ENCODE data around the gene DIS3L2. TPM values are rescaled to one million over a fixed set of nuclear protein-coding genes. Genes with fewer than 3 reads are reported as not detected.

The DIS3L2 gene
- total RNA-seq, 1 donor from 2014 or later: 20.6 TPM

DNA sequence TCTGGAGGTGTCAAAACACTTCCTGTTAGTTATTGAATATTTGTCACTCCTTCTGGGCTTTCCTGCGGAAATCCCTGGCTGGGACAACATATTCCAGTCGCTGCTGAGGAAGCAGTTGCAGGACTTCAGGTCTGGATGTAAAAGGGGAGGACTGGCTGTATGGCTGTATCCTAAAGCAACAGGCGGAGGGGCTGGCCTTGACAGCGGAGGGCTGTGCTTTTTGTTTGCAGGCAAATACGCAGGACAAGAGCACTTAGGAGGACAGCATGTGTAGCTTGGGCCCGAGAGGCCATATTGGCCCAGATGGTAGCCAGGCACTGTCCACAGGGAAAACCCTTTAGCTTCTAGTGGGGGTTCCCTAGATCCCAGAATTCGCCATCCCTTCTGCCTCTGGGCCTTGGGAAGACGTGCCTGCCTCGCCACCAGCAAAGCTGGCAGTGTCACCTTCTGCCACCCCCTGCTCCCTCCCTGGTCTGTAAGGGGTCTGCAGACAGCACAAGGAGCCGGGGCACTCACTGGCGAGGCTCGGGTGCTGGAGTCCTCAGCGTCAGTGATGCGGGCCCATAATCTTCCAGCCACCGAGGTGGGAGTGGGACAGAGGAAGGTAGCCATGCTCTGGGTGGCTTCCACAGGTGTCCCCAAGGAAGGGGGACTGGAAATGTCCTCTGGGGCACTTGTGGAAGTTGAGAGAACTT is 42.0 kb upstream of the DIS3L2 start:
- no peak for DNase-seq (ENCODE audit: low spot score in 2 of 2)
- no peaks in the 10 kb centered on the region for H3K27me3 ChIP-seq
- H3K36me3 ChIP-seq: no peaks in the 10 kb centered on the region
- H3K27ac ChIP-seq: no peak overlapping the region
- intact Hi-C loops (cut with DNase I): loop anchor here (10.0 kb wide), 1 partner anchor 605 kb away; the partner anchor contains the start of genes CHRND and PRSS56
- no peak overlapping the region for H3K4me3 ChIP-seq
- no peaks in the 10 kb centered on the region for H3K4me1 ChIP-seq
- H3K9me3 ChIP-seq: no peaks in the 10 kb centered on the region
- no peak for TF ChIP-seq CTCF (IDR thresholded peaks at IDR 0.05)

DNA sequence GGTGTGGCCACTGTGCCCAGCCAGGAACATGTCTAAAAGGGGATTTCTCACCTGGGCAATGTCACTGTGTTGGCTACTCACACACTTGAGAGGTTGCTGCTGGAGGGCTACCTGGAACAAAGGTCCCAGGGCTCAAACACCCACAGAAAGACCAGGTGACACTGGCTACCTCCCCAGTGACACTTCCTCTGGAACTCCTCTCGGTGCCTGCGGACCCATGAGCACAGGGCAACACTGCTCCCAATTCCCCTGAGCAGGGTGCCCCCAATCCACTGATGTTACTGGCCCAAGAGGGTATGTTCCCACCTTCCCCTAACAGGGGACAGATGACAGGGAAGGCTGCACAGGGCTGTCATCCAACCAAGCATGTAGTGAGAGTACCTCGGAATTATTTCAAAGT is 41.1 kb upstream of the DIS3L2 start:
- H3K27ac ChIP-seq: no peak overlapping the region
- intact Hi-C loops (cut with DNase I): loop anchor here (10.0 kb wide), 1 partner anchor 604 kb away; the partner anchor contains the start of genes CHRND and PRSS56
- peak in 1 of 2 donors; percentile 27 for DNase-seq (ENCODE audit: low spot score in 2 of 2)
- H3K4me1 ChIP-seq: peaks cover 0 to under 1% of the 10 kb centered on the region in 2 donors
- no peak for TF ChIP-seq CTCF (IDR thresholded peaks at IDR 0.05)
- H3K27me3 ChIP-seq: no peaks in the 10 kb centered on the region
- H3K36me3 ChIP-seq: no peaks in the 10 kb centered on the region
- no peak overlapping the region for H3K4me3 ChIP-seq
- H3K9me3 ChIP-seq: no peaks in the 10 kb centered on the region

DNA sequence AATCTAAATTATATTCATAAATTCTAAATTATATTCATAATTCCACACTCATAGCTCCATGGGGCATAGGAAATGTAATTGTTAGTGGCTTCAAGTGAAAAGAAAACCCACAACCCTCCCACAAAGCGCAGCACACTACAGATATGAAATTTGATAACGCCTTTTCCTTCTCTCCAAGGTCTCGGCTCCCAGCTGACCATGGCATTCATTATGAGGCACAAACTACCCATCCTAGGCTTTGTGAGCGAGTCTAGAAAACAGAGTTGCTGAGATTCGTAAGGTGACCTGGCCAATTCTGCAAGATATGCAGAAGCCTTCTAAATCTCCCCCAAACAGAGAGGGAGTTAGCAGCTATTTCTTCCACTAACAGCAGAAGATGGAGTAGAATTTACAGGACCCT is 40.7 kb upstream of the DIS3L2 start:
- Histone ChIP-seq H3K27ac (no peak overlapping the region), H3K4me1 (peaks cover 3 to 5% of the 10 kb centered on the region in 2 donors), H3K9me3 (no peaks in the 10 kb centered on the region), H3K36me3 (no peaks in the 10 kb centered on the region), H3K27me3 (no peaks in the 10 kb centered on the region), H3K4me3 (no peak overlapping the region)
- TF ChIP-seq CTCF (IDR thresholded peaks at IDR 0.05): no peak
- intact Hi-C loops (cut with DNase I): loop anchor here (10.0 kb wide), 1 partner anchor 604 kb away; the partner anchor contains the start of genes CHRND and PRSS56
- DNase-seq (ENCODE audit: low spot score in 2 of 2): peak in 1 of 2 donors; percentile 33

DNA sequence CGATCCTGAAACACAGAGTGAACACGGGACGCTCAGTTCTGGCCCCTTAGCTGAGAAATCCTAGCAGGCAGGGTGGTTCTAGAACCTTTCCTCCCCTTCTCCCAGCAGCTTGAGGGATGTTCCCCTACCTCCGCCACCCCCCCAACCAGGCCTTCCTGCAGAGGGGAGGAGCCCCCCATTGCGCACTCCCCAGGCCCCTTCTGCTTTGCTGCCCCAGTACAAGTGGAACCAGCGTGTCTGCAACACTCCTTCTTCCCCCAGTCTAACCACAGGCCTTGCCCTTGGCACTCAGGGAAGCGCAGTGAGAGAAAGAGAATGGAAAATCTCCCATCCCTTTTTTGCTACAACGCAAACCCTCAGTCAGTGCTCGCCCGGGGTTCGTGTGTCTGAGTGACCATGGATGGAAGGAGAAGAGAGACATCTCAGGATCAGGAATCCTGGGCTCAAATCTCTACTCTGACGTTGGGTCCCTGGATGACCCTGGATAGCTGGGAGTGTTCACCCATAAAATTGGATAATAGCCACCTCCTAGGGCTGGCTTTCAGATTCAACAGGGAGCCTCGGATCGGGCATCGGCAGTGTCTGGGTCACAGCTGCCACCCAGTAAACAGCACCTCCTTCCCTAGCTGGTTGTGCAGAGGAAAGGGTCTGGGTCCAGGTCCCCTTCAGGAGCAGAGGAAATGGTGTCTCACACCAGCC is 39.1 kb upstream of the DIS3L2 start:
- Histone ChIP-seq H3K4me3 (no peak overlapping the region), H3K27ac (no peak overlapping the region), H3K36me3 (no peaks in the 10 kb centered on the region), H3K27me3 (no peaks in the 10 kb centered on the region), H3K9me3 (no peaks in the 10 kb centered on the region), H3K4me1 (peaks cover 8 to 9% of the 10 kb centered on the region in 2 donors)
- peak in 1 of 2 donors; percentile 40 for DNase-seq (ENCODE audit: low spot score in 2 of 2)
- TF ChIP-seq CTCF (IDR thresholded peaks at IDR 0.05): no peak
- intact Hi-C loops (cut with DNase I): loop anchor here (10.0 kb wide), 1 partner anchor 602 kb away; the partner anchor contains the start of genes CHRND and PRSS56

- Histone ChIP-seq H3K4me3 (no peak overlapping the region), H3K27me3 (no peaks in the 10 kb centered on the region), H3K9me3 (no peaks in the 10 kb centered on the region), H3K4me1 (peaks cover 8 to 9% of the 10 kb centered on the region in 2 donors), H3K27ac (no peak overlapping the region), H3K36me3 (no peaks in the 10 kb centered on the region)
- peak in 1 of 2 donors; percentile 43 for DNase-seq (ENCODE audit: low spot score in 2 of 2)
- TF ChIP-seq CTCF (IDR thresholded peaks at IDR 0.05): no peak
- intact Hi-C loops (cut with DNase I): loop anchor here (10.0 kb wide), 1 partner anchor 602 kb away; the partner anchor contains the start of genes CHRND and PRSS56
Measured at GRCh38 chr2:231923010-231923344, 38.5 kb upstream of the DIS3L2 start.

Measured in ascending aorta (tissue), 2 donors.